Measurements from ENCODE around the gene LURAP1L. TPM values are rescaled to one million over a fixed set of nuclear protein-coding genes. Genes with fewer than 3 reads are reported as not detected.

The LURAP1L gene
- total RNA-seq, 2 experiments from 2014 or later: not detected

DNA sequence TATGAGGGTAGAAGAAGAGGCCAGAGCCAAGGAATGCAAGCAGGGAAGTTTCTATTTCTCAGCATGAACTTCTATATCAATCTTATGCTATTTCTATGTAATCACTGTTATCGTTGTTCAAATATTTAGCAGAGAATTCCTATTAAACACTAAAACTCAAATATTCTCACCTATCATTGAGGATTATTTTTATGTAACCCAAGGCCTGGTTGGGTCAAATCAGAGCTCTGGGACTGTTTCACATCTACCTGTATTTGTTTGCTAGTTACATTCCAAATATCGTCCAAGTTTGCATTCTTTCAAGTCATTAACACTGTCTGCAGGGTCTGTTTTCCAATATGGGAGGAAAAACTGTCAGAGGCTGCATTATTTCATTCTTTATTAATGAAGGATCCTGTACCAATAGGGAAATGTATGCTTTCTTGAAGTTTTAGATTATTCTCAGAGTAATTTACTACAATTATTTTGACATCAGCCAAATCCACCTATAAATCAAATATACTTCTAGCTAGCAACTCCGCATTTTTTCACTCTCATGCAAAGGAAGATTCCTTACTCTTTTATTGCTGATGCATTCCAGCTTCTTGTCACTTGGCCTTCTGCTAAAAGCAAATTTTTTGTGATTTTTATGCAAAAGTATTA, 52.2 kb downstream of the LURAP1L start:
- BruUV-seq (replicated peaks): no TSS peak
- Histone ChIP-seq H3K4me1 (ENCODE audit: insufficient read depth, low read length, poor library complexity, severe bottlenecking) (no peaks in the 10 kb centered on the region), H3K4me2 (ENCODE audit: low read length) (no peak overlapping the region), H3K4me3 (ENCODE audit: low read depth, low read length, poor library complexity, severe bottlenecking) (no peak overlapping the region), H3K27ac (ENCODE audit: low read depth, low read length, poor library complexity, severe bottlenecking) (no peak overlapping the region), H3K36me3 (ENCODE audit: insufficient read depth, low read length) (no peaks in the 10 kb centered on the region), H3K79me2 (ENCODE audit: insufficient read depth, low read depth, low read length) (no peaks in the 10 kb centered on the region), H3K9me2 (ENCODE audit: insufficient read depth, low read length) (no peaks in the 10 kb centered on the region), H2AFZ (ENCODE audit: low read length) (no peak overlapping the region), H4K20me1 (ENCODE audit: insufficient read depth, low read length) (no peaks in the 10 kb centered on the region), H3K9me3 (ENCODE audit: low read length) (no peaks in the 10 kb centered on the region)
- intact Hi-C loops (cut with micrococcal nuclease; ENCODE audit: unreplicated experiment): no loop called here
- no peak for DNase-seq (ENCODE audit: low spot score)
- ChIA-PET CTCF (ENCODE audit: unreplicated experiment) (no interaction called here), POLR2A (interaction anchor here (0.5 kb wide), 1 partner anchor 26 kb away, joined by 3 read pairs; no protein-coding TSS in a partner anchor)
- TF ChIP-seq CTCF (conservative IDR thresholded peaks at IDR 0.05; ENCODE audit: low read length) (no peak), EZH2phosphoT487 (IDR thresholded peaks at IDR 0.05; ENCODE audit: borderline replicate concordance, low read depth, low read length) (no peak)

- intact Hi-C loops (cut with micrococcal nuclease; ENCODE audit: unreplicated experiment): no loop called here
- CTCF ChIA-PET (ENCODE audit: unreplicated experiment): no interaction called here
Observed at GRCh38 chr9:12833701-12834100, 58.9 kb downstream of the LURAP1L start.

More at GRCh38 chr9:12833701-12834100, 58.9 kb downstream of the LURAP1L start:
- no peaks in the 10 kb centered on the region for H3K9me3 ChIP-seq (ENCODE audit: low read length)
- no peaks in the 10 kb centered on the region for H3K4me1 ChIP-seq (ENCODE audit: insufficient read depth, low read length, poor library complexity, severe bottlenecking)
- BruUV-seq (replicated peaks): no TSS peak
- POLR2A ChIA-PET: no interaction called here
- H3K4me2 ChIP-seq (ENCODE audit: low read length): no peak overlapping the region
- H3K4me3 ChIP-seq (ENCODE audit: low read depth, low read length, poor library complexity, severe bottlenecking): no peak overlapping the region
- H3K9me2 ChIP-seq (ENCODE audit: insufficient read depth, low read length): no peaks in the 10 kb centered on the region
- no peak for DNase-seq (ENCODE audit: low spot score)
- no peak overlapping the region for H3K27ac ChIP-seq (ENCODE audit: low read depth, low read length, poor library complexity, severe bottlenecking)
- H3K79me2 ChIP-seq (ENCODE audit: insufficient read depth, low read depth, low read length): no peaks in the 10 kb centered on the region
- no peaks in the 10 kb centered on the region for H4K20me1 ChIP-seq (ENCODE audit: insufficient read depth, low read length)
- no peak overlapping the region for H2AFZ ChIP-seq (ENCODE audit: low read length)
- H3K36me3 ChIP-seq (ENCODE audit: insufficient read depth, low read length): no peaks in the 10 kb centered on the region
- no peak for TF ChIP-seq CTCF (conservative IDR thresholded peaks at IDR 0.05; ENCODE audit: low read length)
- TF ChIP-seq EZH2phosphoT487 (IDR thresholded peaks at IDR 0.05; ENCODE audit: borderline replicate concordance, low read depth, low read length): no peak

Data from OCI-LY7 (cell line).